ENCODE results near the gene TEDDM1.

- TF ChIP-seq CTCF (IDR thresholded peaks at IDR 0.05) = no peak
- TF ChIP-seq POLR2A (IDR thresholded peaks at IDR 0.05) = no peak
Measured at GRCh38 chr1:182444497-182444896, 44.0 kb upstream of the TEDDM1 start.

Data from right lobe of liver (tissue), 4 donors.